ENCODE results near the gene TBC1D9B. TPM values are rescaled to one million over a fixed set of nuclear protein-coding genes. Genes with fewer than 3 reads are reported as not detected.

Gene TBC1D9B
- total RNA-seq, 1 donor from 2014 or later, result 32.9 TPM

GRCh38 chr5:179923436-179923835 is 15.7 kb upstream of the TBC1D9B start:
- H3K36me3 ChIP-seq (ENCODE audit: control insufficient read depth in 3 of 3, insufficient read depth in 3 of 3, low read length in 3 of 3), result no peaks in the 10 kb centered on the region

GRCh38 chr5:179920175-179920574 is 12.5 kb upstream of the TBC1D9B start:
- Histone ChIP-seq H3K4me3 (ENCODE audit: low read length in 3 of 3) (no peak overlapping the region), H3K27ac (ENCODE audit: low read depth, low read length) (no peak overlapping the region), H3K27me3 (ENCODE audit: control insufficient read depth in 3 of 3, insufficient read depth in 3 of 3, low read length in 3 of 3) (peaks cover 0 to 5% (median 0%) of the 10 kb centered on the region in 3 donors), H3K9ac (ENCODE audit: low read depth in 1 of 3, low read length in 3 of 3) (no peak overlapping the region), H3K4me1 (ENCODE audit: control insufficient read depth in 3 of 3, insufficient read depth in 3 of 3, low read length in 3 of 3) (no peaks in the 10 kb centered on the region), H3K36me3 (ENCODE audit: control insufficient read depth in 3 of 3, insufficient read depth in 3 of 3, low read length in 3 of 3) (no peaks in the 10 kb centered on the region), H3K9me3 (ENCODE audit: control insufficient read depth in 3 of 3, low read length in 3 of 3) (no peaks in the 10 kb centered on the region)

More at GRCh38 chr5:179923436-179923835, 15.7 kb upstream of the TBC1D9B start:
- Histone ChIP-seq H3K27ac (ENCODE audit: low read depth, low read length) (no peak overlapping the region), H3K4me3 (ENCODE audit: low read length in 3 of 3) (no peak overlapping the region), H3K4me1 (ENCODE audit: control insufficient read depth in 3 of 3, insufficient read depth in 3 of 3, low read length in 3 of 3) (no peaks in the 10 kb centered on the region), H3K9ac (ENCODE audit: low read depth in 1 of 3, low read length in 3 of 3) (no peak overlapping the region), H3K27me3 (ENCODE audit: control insufficient read depth in 3 of 3, insufficient read depth in 3 of 3, low read length in 3 of 3) (no peaks in the 10 kb centered on the region), H3K9me3 (ENCODE audit: control insufficient read depth in 3 of 3, low read length in 3 of 3) (no peaks in the 10 kb centered on the region)

- Histone ChIP-seq H3K9ac (ENCODE audit: low read depth in 1 of 3, low read length in 3 of 3) (no peak overlapping the region), H3K4me3 (ENCODE audit: low read length in 3 of 3) (no peak overlapping the region), H3K4me1 (ENCODE audit: control insufficient read depth in 3 of 3, insufficient read depth in 3 of 3, low read length in 3 of 3) (peaks cover 0 to 1% (median 0%) of the 10 kb centered on the region in 3 donors), H3K36me3 (ENCODE audit: control insufficient read depth in 3 of 3, insufficient read depth in 3 of 3, low read length in 3 of 3) (no peaks in the 10 kb centered on the region), H3K9me3 (ENCODE audit: control insufficient read depth in 3 of 3, low read length in 3 of 3) (no peaks in the 10 kb centered on the region), H3K27ac (ENCODE audit: low read depth, low read length) (no peak overlapping the region), H3K27me3 (ENCODE audit: control insufficient read depth in 3 of 3, insufficient read depth in 3 of 3, low read length in 3 of 3) (peaks cover 0 to 5% (median 0%) of the 10 kb centered on the region in 3 donors)
Measured at GRCh38 chr5:179919487-179920060, 11.9 kb upstream of the TBC1D9B start.

- Histone ChIP-seq H3K9me3 (ENCODE audit: control insufficient read depth in 3 of 3, low read length in 3 of 3) (no peaks in the 10 kb centered on the region), H3K4me1 (ENCODE audit: control insufficient read depth in 3 of 3, insufficient read depth in 3 of 3, low read length in 3 of 3) (peaks cover 0 to 8% (median 2%) of the 10 kb centered on the region in 3 donors), H3K36me3 (ENCODE audit: control insufficient read depth in 3 of 3, insufficient read depth in 3 of 3, low read length in 3 of 3) (no peaks in the 10 kb centered on the region), H3K27ac (ENCODE audit: low read depth, low read length) (no peak overlapping the region), H3K9ac (ENCODE audit: low read depth in 1 of 3, low read length in 3 of 3) (no peak overlapping the region), H3K4me3 (ENCODE audit: low read length in 3 of 3) (no peak overlapping the region), H3K27me3 (ENCODE audit: control insufficient read depth in 3 of 3, insufficient read depth in 3 of 3, low read length in 3 of 3) (peaks cover 0 to 5% (median 0%) of the 10 kb centered on the region in 3 donors)
Measured at GRCh38 chr5:179918742-179919486, 11.2 kb upstream of the TBC1D9B start.

GRCh38 chr5:179916523-179916922 is 8.8 kb upstream of the TBC1D9B start:
- H3K27me3 ChIP-seq (ENCODE audit: control insufficient read depth in 3 of 3, insufficient read depth in 3 of 3, low read length in 3 of 3), result peaks cover 0 to 5% (median 0%) of the 10 kb centered on the region in 3 donors
- H3K4me3 ChIP-seq (ENCODE audit: low read length in 3 of 3), result no peak overlapping the region
- no peaks in the 10 kb centered on the region for H3K36me3 ChIP-seq (ENCODE audit: control insufficient read depth in 3 of 3, insufficient read depth in 3 of 3, low read length in 3 of 3)
- no peak overlapping the region for H3K27ac ChIP-seq (ENCODE audit: low read depth, low read length)
- no peak overlapping the region for H3K9ac ChIP-seq (ENCODE audit: low read depth in 1 of 3, low read length in 3 of 3)
- no peaks in the 10 kb centered on the region for H3K9me3 ChIP-seq (ENCODE audit: control insufficient read depth in 3 of 3, low read length in 3 of 3)
- H3K4me1 ChIP-seq (ENCODE audit: control insufficient read depth in 3 of 3, insufficient read depth in 3 of 3, low read length in 3 of 3), result peaks cover 6 to 28% (median 20%) of the 10 kb centered on the region in 3 donors

- peaks cover 0 to 5% (median 0%) of the 10 kb centered on the region in 3 donors for H3K27me3 ChIP-seq (ENCODE audit: control insufficient read depth in 3 of 3, insufficient read depth in 3 of 3, low read length in 3 of 3)
- no peaks in the 10 kb centered on the region for H3K36me3 ChIP-seq (ENCODE audit: control insufficient read depth in 3 of 3, insufficient read depth in 3 of 3, low read length in 3 of 3)
- H3K9me3 ChIP-seq (ENCODE audit: control insufficient read depth in 3 of 3, low read length in 3 of 3), result no peaks in the 10 kb centered on the region
- no peak overlapping the region for H3K4me3 ChIP-seq (ENCODE audit: low read length in 3 of 3)
- H3K4me1 ChIP-seq (ENCODE audit: control insufficient read depth in 3 of 3, insufficient read depth in 3 of 3, low read length in 3 of 3), result peaks cover 6 to 28% (median 20%) of the 10 kb centered on the region in 3 donors
- no peak overlapping the region for H3K27ac ChIP-seq (ENCODE audit: low read depth, low read length)
- no peak overlapping the region for H3K9ac ChIP-seq (ENCODE audit: low read depth in 1 of 3, low read length in 3 of 3)
Measured at GRCh38 chr5:179915406-179915935, 7.8 kb upstream of the TBC1D9B start.

GRCh38 chr5:179914032-179914755 is 6.5 kb upstream of the TBC1D9B start:
- no peaks in the 10 kb centered on the region for H3K9me3 ChIP-seq (ENCODE audit: control insufficient read depth in 3 of 3, low read length in 3 of 3)
- H3K27me3 ChIP-seq (ENCODE audit: control insufficient read depth in 3 of 3, insufficient read depth in 3 of 3, low read length in 3 of 3), result peaks cover 0 to 5% (median 0%) of the 10 kb centered on the region in 3 donors
- peak overlapping the region; percentile 47 for H3K27ac ChIP-seq (ENCODE audit: low read depth, low read length)
- H3K4me3 ChIP-seq (ENCODE audit: low read length in 3 of 3), result no peak overlapping the region
- H3K36me3 ChIP-seq (ENCODE audit: control insufficient read depth in 3 of 3, insufficient read depth in 3 of 3, low read length in 3 of 3), result no peaks in the 10 kb centered on the region
- no peak overlapping the region for H3K9ac ChIP-seq (ENCODE audit: low read depth in 1 of 3, low read length in 3 of 3)
- peaks cover 6 to 28% (median 20%) of the 10 kb centered on the region in 3 donors for H3K4me1 ChIP-seq (ENCODE audit: control insufficient read depth in 3 of 3, insufficient read depth in 3 of 3, low read length in 3 of 3)

- no peaks in the 10 kb centered on the region for H3K9me3 ChIP-seq (ENCODE audit: control insufficient read depth in 3 of 3, low read length in 3 of 3)
- H3K27ac ChIP-seq (ENCODE audit: low read depth, low read length), result peak overlapping the region; percentile 47
- no peaks in the 10 kb centered on the region for H3K36me3 ChIP-seq (ENCODE audit: control insufficient read depth in 3 of 3, insufficient read depth in 3 of 3, low read length in 3 of 3)
- H3K9ac ChIP-seq (ENCODE audit: low read depth in 1 of 3, low read length in 3 of 3), result no peak overlapping the region
- H3K4me1 ChIP-seq (ENCODE audit: control insufficient read depth in 3 of 3, insufficient read depth in 3 of 3, low read length in 3 of 3), result peaks cover 6 to 32% (median 20%) of the 10 kb centered on the region in 3 donors
- peaks cover 0 to 5% (median 0%) of the 10 kb centered on the region in 3 donors for H3K27me3 ChIP-seq (ENCODE audit: control insufficient read depth in 3 of 3, insufficient read depth in 3 of 3, low read length in 3 of 3)
- no peak overlapping the region for H3K4me3 ChIP-seq (ENCODE audit: low read length in 3 of 3)
Measured at GRCh38 chr5:179913461-179913860, 5.8 kb upstream of the TBC1D9B start.

GRCh38 chr5:179912951-179913350 is 5.3 kb upstream of the TBC1D9B start:
- Histone ChIP-seq H3K36me3 (ENCODE audit: control insufficient read depth in 3 of 3, insufficient read depth in 3 of 3, low read length in 3 of 3) (no peaks in the 10 kb centered on the region), H3K4me1 (ENCODE audit: control insufficient read depth in 3 of 3, insufficient read depth in 3 of 3, low read length in 3 of 3) (peaks cover 6 to 37% (median 20%) of the 10 kb centered on the region in 3 donors), H3K4me3 (ENCODE audit: low read length in 3 of 3) (no peak overlapping the region), H3K9ac (ENCODE audit: low read depth in 1 of 3, low read length in 3 of 3) (peak overlapping the region in 1 of 3 donors; percentile 8), H3K9me3 (ENCODE audit: control insufficient read depth in 3 of 3, low read length in 3 of 3) (no peaks in the 10 kb centered on the region), H3K27me3 (ENCODE audit: control insufficient read depth in 3 of 3, insufficient read depth in 3 of 3, low read length in 3 of 3) (peaks cover 0 to 5% (median 0%) of the 10 kb centered on the region in 3 donors), H3K27ac (ENCODE audit: low read depth, low read length) (peak overlapping the region; percentile 47)
